Muscle of back (tissue), 11 donors: ENCODE measurements around the gene MTMR10. TPM values are rescaled to one million over a fixed set of nuclear protein-coding genes. Genes with fewer than 3 reads are reported as not detected.

Experiments
- DNase-seq, 3 donors: peaks; one replicate each; pipeline versions ENCODE4 v3.0.0 to v3.0.0-alpha.2; 2013
- polyA plus RNA-seq, 10 donors: library from polyadenylated mRNA; unstranded; fragments of 120-200 nt; gene quantifications; one replicate each; pipeline ENCODE4 v1.2.1, GENCODE V29; 2013; ENCODE audit not compliant: insufficient read length in 10 of 10

MTMR10 gene
- polyA plus RNA-seq, 10 donors = 12.9 to 22.7 (median 19.6) TPM

DNA sequence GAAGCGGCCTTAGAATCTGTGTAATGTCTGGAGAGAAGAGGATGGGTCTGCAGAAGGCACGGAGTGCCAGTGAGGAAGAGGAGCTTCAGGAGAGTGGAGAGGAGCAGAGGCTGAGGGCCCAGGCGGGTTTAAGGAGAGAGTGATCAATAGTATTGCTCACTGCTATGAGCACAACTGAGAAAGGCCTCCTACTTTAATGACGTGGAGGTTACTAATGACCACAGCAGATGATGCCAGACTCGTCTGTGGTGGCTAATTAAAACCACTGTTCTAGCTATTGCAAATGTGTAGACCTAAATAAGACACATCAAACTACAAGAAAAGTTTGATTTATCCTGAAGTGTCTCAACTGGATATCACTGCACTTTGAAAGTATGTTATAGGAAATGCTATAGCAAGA is 33.2 kb downstream of the MTMR10 start:
- no peak for DNase-seq

DNA sequence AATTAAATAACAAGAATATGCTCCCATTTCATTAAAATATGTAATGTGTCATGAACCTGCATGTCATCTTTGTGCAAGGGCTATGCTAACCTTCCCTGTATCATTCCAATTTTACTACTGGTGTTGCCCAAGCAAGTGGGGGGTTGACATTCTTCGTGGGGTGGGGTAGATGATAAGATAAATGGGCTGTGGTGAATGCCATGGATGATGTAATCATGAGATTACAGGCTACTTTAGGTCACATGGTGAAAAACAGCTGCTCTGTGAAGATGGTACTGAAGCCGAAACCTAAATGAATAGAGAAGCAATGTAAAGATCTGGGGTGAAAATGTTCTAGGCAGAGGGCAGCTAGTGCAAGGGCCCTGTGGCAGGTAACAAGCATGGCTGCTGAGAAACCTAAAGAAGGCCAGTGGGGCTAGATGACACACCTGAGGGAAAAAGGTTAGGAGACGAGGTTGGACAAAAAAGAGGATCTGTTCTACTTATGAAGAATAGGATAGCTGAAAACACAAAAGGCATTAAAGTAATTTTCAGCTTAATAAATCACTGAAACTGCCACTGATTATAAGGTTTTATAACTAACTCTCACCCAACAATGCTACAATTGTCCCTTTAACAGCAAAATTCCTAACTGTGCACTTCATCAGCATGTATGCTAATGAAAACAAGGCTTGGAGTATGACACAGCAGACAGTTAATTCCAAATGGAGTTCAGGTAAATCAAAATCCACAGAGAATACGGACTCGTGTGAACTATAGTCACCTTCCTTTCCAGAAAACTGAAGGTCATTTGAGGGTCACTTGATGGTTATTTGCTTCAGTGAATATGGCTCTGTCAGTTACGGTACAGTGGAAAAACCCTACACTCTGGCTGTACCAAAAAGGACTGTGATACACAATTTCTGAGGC is 35.0 kb downstream of the MTMR10 start:
- no peak for DNase-seq

- DNase-seq = no peak
These were observed 36.8 kb downstream of the MTMR10 start for GRCh38 chr15:30954674-30955073.

GRCh38 chr15:30953731-30954378 is 37.6 kb downstream of the MTMR10 start:
- DNase-seq = peak in 2 of 3 donors; percentile 16 to 63

- DNase-seq = no peak
These were observed 38.2 kb downstream of the MTMR10 start for GRCh38 chr15:30953183-30953582.

GRCh38 chr15:30943654-30944335 is 47.6 kb downstream of the MTMR10 start:
- DNase-seq = no peak

DNA sequence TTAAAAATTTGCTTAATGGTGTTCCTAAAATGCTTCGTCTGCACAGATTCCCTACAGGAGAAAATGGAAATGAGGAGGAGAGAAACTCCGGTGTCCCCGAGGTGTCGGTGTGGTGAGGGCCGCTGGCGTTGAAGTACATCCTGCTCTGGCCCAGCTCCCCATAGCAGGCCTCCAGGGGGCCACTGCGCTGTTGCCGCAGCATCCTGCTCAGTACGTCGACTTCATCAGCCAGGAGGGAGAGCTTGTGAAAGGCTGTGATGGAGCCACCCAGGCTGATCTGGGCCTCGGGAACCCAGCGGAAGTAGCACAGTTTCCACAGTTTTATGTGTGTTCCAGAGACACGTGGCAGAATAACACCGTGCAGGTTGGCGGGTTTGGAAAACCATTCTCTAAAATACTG is 49.9 kb downstream of the MTMR10 start:
- no peak for DNase-seq

- no peak for DNase-seq
These were observed 51.1 kb downstream of the MTMR10 start for GRCh38 chr15:30940359-30940758.

- no peak for DNase-seq
These were observed 52.3 kb downstream of the MTMR10 start for GRCh38 chr15:30939161-30939560.

- no peak for DNase-seq
These were observed 58.1 kb downstream of the MTMR10 start for GRCh38 chr15:30933293-30933692.

GRCh38 chr15:30930422-30930821 is 61.0 kb downstream of the MTMR10 start:
- no peak for DNase-seq

GRCh38 chr15:30929982-30930381 is 61.4 kb downstream of the MTMR10 start:
- no peak for DNase-seq

GRCh38 chr15:30929064-30929669 is 62.3 kb downstream of the MTMR10 start:
- DNase-seq = no peak

DNA sequence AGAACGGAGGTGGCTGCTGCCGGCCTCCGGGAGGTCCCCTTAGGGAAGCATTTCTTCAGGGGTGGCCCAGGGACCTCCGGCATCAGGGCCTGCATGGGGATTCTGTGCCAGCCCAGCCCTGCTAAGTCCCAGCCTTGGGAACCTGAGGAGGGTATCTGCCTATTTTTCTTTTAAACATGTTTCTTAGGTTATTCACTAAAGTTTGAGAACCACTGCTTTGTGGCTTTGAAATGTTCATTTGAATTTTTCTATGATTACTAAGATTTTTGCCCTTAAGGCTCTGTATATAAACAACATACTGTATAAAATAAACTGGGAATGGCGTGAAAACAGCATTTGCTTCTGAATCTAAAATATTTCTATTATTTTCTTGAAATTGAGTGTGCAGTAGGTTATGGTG is 63.4 kb downstream of the MTMR10 start:
- DNase-seq = no peak

DNA sequence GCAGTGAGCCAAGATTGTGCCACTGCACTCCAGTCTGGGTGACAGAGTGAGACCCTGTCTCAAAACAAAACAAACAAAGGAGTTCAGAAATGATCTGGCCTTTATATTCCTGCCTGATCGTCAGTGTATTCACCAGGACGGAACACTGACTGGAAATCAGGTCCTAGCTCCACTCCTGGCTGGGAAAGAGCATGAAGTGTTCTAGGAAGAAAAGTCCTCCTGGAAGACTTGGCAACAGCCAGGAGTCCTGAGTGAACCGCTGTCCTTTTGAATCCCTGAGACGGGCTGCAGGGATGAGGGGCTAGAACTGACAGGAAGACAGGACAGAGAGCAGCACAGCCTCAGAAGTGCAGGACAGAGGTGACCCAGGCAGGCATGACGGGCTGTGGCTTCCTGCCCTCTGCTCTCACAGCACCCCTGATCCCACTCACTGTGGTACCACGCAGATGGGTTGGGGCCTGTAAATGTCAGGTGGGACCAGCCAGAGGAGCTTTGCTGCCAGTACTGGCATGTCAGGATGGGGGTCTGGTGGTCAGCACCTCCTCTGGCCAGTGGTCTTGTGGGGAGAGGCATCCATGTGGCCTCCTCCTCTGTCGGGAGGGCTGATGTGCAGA is 64.2 kb downstream of the MTMR10 start:
- DNase-seq = no peak

GRCh38 chr15:30926161-30926560 is 65.3 kb downstream of the MTMR10 start:
- no peak for DNase-seq

GRCh38 chr15:30925686-30926085 is 65.7 kb downstream of the MTMR10 start:
- no peak for DNase-seq

GRCh38 chr15:30924353-30924752 is 67.1 kb downstream of the MTMR10 start:
- no peak for DNase-seq

GRCh38 chr15:30923429-30923828 is 68.0 kb downstream of the MTMR10 start:
- no peak for DNase-seq

DNA sequence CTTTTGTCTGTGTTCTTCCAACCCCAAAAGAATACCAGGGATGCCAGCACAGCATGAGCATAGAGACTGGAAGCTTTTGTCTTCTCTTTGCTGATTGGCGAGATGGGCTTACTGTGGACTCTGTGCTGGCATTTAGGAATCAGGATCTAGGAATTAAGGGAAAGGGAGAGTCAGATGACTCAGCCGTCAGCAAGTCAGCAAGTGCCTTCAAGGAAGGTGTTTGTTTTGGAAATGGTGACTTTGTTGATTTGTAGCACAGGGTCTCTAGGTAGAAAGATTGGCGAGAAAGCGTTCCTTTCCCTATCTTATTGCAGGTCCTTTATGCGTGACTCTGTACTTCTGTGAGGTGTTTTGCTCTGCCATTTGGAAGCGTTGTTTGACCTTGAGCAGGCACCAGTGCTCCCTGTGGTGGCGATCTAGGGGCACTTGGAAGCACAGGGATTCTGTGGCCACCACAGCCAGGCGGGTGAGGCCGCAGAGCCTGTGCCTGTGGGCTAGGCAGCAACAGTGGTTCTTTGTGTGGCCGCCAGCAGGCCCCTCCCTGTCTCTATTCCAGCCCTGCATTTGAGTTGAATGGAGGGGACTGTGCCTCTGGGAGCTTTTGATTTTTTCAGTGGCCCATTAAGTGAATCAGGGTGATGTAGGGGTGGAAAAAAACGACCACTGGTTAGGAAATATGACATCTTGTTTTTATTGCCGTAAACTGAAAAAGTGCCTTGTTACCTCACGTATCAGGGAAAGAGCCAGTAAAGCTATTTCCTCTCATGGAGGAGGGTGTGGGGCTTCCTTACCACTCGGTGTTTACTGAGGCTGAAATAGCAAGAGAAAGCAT is 68.7 kb downstream of the MTMR10 start:
- no peak for DNase-seq
